GM18907 (cell line): ENCODE measurements around the gene ABCA9.
"Not testable (repeated sequence)": the region's sequence is repeated elsewhere in the genome, so short reads cannot be mapped to it uniquely, and the experiment has no call there.

Source experiments
- ATAC-seq: cut with Tn5 transposase; IDR thresholded peaks from one replicate; pipeline ENCODE4 v1.9.1; 2021; ENCODE audit warnings: mild to moderate bottlenecking, moderate library complexity; ENCODE audit not compliant: unreplicated experiment

The ABCA9 gene

DNA sequence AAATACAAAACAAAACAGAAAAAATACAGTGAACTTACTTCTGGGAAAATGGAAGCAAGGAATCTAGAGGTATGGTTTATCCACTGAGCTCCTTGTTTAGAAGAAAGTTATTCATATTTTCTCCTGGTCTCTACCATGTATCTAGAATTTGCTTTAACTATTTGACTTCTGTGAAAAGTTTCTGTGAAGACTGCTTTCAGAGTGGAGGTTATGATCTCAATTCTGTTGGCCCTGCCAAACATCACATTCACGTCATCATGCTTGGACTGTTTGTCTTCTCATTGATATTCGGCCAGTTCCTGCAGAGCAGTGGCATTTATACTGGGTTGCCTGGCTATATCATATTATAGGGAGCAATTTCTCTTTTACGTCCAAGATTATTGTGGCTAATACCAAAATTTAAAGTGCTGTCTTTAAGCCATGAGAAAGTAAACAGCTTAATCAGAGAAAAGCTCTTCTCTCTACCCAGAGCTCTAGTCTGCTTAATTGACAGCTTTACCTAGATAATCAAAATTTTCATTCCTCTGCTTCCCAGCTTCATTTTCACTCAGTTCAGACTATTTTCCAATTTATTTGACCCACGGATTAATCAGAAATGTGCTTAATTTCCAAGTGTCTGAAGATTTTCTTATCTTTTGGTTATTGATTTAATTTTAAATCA, 105.4 kb downstream of the ABCA9 start, which contains the start of gene ABCA8:
Gene ABCA8, minus strand, starts transcription at position 212 of the 661 bp plus-strand sequence. CDS start 13,358 bp downstream, outside the sequence.
- ATAC-seq: no peak

DNA sequence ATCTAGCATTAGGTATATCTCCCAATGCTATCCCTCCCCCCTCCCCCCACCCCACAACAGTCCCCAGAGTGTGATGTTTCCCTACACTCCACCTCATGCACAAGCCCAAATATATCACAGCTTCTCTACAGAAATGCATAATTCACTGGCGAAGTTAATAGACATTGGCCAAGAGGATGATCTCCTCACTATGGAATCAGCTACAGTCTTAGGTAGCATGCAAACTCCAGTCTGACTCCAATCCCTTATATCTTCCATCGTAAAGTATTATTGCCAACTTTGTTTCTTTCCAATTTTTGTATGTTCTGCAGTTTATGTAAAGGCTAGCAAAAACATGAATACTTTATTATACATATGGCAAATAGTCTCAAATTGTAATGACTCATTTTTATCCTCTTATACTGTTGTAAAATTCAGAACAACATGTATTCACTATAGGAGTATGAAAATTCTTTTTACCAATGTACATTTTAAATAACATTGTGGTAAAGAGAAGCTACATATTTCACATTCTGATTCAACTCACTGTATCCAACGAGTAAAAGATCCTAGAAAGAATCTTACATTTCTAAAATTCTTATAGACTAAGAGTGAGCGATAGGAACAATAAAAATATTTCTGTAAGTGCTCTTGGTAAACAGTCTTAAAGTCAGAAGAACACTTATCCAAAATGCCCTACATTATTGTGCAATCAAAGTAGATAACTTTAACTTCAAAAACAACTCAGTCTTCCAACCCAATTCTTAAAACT, 106.4 kb downstream of the ABCA9 start:
- no peak for ATAC-seq

DNA sequence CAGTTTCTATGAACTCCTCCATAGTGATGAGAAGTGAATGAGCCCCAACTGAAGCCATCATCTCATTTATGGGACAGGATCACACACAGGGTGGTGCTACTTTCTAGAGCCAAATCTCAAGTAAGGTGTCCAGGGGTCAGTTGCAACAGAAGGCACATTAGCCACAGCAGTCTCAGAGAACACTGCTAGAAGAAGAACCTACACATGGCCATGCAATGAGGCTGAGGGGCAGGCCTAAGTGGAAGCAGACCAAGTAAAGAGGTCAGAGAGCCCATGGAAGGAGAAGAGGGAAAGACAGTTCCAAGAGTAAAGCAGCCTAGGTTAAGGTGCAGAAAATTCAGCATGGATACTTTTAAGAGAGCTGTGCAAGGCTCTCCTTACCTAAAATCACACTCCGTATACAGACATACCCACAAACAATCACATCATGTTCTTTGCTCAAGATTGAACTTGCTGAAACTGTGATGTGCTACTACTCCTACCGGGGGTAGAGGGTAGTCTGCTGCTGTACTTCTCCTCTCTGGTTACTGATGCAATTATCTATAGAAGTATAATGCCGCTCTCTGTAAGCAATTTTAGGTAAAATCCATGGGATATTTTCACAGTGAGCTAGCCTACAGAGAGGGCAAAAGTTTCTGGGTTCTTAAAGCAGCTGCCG, 107.3 kb downstream of the ABCA9 start:
- no peak for ATAC-seq

DNA sequence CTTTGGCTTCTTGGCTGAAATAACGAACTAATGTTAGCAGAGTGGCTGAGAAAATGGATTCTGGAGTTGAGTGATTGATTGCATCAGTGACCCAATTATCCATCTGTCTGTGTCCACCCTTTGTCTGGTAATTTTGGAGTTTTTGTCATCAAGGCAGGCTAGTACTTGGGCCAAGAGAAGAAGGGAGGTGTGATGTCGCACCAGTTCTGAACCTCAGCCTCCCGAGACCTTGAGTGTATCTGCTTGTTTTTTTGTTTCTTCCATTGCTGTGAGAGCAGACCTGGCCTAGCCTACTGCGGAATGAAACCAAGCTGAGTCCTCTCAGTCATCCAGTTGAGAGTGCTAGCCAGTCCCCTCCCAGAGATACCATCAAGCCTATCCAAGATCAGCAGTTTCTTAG, 110.0 kb downstream of the ABCA9 start:
- ATAC-seq: no peak

DNA sequence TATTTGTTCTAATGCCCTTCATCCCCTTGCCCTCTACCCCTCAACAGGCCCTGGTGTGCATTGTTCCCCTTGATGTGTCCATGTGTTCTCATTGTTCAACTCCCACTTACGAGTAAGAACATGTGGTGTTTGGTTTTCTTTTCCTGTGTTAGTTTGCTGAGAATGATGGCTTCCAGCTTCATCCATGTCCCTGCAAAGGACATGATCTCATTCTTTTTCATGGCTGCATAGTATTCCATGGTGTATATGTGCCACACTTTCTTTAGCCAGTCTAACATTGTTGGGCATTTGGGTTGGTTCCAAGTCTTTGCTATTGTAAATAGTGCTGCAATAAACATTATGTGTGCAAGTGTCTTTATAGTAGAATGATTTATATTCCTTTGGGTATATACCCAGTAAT, 112.9 kb downstream of the ABCA9 start:
- not testable (repeated sequence) for ATAC-seq

DNA sequence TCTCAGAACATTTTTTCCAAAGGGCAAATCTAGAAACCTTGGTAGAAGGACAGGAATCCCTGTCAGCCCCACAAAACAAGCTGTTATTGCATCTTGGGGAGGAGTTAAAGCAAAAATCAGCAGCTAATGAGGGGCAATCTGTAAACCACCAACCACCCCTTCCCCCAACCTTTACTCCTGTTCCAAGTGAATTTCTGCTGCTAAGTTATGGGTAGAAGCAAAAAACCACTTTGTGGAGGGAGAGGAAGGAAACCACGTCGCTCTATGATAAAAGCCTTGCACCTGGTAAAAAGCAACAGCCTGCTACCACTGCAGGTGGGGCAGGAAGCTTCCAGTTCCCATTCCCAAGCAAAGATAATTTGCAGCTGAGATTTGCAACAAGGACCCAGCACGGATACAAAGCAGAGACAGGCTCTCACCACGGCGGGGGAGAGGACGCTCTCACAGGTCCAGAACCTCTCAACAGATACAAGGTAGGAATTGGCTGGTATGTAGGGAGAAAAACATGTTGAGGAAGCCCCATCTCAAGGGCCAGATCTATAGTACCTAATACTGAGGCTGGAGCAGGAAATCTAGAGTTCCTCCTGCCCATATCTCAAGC, 116.2 kb downstream of the ABCA9 start:
- ATAC-seq: no peak

DNA sequence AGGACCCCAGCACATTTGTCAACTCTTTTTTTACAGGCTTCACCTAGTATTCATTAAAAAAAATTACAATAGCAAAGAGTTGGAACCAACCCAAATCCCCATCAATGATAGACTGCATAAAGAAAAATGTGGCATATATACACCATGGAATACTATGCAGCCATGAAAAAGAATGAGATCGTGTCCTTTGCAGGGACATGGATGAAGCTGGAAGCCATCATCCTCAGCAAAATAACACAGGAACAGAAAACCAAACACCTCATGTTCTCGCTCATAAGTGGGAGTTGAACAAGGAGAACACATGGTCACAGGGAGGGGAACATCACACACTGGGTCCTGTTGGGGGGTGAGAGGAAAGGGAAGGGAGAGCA, 116.9 kb downstream of the ABCA9 start:
- not testable (repeated sequence) for ATAC-seq

DNA sequence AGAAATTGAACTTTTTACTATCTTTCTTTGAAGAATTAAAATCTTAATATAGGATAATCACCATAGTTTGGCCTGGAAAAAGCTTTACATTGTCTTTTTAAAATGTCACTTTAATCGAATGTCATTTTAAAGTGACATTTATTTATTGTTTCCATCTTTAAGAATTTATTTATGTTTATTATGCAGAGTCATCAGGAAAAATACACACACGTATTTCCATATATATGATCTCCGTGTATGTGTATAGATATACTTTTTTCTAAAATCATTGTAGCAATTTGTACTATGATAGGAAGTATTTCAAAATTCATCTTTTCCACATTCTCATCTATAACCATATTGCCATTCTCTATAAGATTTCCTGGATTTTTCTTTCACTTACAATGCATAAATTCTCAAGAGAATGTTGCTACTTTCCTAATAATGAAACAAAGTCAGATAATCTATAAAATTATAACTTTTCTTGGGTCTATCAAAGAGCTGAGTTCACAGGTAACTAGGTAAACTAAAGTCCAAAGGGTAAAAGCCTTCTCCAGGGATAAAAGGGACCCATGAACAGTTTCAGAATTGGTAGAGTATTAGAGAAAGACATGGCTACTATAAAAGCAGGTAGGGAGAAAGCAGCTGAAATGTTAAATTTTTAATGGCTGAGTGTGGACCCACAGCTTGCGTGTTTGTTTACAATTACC, 117.5 kb downstream of the ABCA9 start:
- no peak for ATAC-seq

DNA sequence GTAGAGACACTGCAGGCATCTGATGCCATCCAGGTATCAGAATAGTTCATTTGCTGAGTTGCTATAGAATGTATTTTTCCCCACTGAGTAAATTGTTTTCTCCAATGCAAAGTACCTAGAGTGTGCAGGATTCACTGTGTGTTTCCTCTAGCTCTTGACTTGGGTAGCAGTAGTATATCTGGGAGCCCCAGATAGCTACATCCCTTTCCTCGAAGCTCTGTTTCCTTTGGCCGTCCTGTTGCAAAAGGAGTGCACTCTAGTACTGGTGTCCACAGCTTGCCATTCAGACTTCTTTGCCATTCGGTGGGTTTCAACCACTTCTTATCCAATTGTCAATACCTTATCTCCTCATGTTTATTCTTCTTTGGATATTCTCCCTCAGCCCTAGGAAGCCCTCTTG, 118.3 kb downstream of the ABCA9 start:
- ATAC-seq: no peak

DNA sequence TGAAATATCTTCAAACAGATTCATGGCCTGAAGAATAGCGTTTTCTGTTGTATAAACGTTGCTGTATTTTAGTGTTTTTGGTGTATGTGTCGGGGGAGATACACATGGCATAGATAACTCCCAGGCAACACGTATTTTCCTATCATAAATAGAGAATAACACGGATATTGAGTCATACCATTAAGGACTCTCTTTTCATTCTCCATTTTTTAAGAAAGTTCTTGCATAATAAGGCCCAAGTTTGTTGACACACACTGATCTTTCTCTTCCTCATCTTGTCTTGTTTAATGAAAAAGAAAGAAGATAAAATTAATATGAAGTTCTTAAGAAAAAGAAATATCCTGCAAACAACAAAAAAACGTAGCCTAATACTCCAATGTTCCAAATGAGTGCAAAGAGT, 119.0 kb downstream of the ABCA9 start:
- no peak for ATAC-seq

DNA sequence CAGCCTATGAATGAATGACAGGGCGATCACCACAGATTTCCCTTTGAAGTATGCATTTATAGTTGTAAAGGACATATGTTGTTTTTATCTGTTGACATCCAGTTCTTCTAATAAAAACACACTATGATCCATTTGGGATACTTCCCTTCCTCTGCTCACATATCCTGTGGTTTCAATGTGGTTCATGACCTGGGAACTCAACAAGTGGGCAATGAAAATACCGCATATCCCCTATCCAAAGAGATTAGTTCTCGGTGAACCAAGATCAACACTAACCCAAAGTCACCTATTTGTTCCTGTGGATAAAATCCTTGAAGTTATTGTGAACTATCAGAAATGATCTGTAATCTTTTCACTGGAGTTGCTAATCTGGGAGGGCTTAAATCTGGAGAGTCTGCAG, 121.5 kb downstream of the ABCA9 start:
- no peak for ATAC-seq

DNA sequence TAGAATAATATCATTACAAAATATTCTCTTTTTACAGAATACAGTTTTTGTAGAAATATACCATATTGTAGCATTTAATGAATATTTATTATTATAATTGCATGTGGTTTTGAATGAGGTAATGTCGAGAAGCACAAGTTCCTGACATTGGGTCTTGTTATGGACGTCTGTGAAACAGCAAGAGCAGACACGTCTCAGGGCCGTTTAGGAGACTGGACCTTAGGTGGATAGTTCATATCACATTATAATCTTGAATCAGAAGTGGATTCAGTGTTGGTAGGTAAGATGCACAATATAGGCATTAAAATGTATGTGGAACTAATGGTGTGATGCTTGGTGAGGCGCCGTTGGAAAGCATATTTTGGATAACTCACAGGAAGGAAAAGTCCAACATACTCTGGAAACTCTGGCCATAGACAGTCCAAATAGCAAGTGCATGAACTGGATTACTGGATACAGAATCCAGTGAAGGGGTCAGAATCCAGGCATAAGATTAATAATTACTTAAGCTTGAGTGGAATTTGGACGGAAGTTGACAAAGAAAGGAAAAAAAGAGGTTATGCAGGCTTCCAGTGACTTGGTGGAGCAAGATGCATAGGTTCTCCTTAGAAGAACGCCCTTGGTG, 122.7 kb downstream of the ABCA9 start:
- ATAC-seq: no peak

DNA sequence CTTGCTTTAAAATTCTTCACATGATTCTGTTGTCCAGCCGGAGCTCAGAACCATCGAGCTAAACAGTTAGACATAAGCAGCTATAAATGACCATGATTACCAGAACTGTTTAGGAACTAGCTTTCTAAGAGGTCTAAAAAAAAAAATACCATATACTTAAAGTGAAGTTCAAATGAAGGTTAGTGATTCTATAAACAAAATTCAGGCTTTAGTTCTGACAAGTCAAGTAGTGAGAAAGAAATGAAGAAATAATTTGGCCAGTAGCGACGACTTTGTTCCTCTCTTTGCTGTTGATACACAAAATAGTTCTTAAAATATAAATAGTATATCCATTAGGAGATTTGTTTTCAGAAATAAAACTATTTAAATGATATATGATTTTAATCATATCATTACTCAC, 133.2 kb downstream of the ABCA9 start:
- no peak for ATAC-seq

DNA sequence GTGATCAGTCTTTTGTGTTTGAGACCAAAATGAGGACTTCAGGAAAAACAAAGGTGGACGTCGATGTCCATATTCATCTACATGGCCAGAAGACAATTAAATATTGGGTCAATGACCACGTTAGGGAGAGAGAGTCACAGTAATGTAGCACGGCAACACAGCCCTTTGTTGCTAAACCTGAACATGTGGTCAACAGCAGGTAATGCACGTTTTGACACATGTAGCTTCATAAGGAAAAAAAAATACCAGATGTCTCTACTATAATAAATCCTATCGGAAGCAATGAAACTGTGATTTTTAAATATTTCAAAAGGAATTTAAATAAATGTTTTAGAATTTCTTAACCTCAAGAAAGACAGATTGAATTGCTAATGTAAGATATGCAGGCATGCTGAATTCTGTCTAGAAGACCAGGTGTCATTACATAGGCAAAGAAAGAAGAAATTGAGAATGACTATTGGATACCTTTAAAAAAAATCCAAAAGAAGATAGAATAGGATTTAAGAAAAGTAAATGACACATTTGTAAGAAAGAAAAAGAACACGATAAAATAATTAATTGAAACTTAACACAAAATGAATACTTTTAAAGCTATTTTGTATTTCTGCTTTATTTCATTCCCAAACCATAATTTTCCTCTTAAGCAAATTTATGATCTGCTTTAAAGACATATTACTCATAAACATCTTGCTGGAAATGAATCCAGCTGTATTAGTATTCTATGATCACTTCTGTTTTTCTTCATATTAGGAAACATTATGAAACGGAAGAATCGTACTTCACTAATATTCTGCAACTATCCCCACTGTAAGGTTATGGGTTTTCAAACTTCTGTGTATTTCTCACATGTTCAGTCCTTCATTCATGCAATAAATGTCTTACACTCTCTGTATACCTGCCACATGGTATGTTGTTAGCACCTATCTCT, 135.7 kb downstream of the ABCA9 start:
- no peak for ATAC-seq
